Myocyte (in vitro differentiated cells): ENCODE measurements around the gene TGFBR2. TPM values are rescaled to one million over a fixed set of nuclear protein-coding genes. Genes with fewer than 3 reads are reported as not detected.

Source experiments
- DNase-seq: peaks from one replicate; pipeline ENCODE4 v3.0.0-alpha.2; 2012; ENCODE audit warnings: low read depth
- total RNA-seq: library from RNA; depleted of rRNA; stranded (reverse); fragments of >200 nt; gene quantifications from 2 replicates; pipeline ENCODE4 v1.2.3, GENCODE V29; 2014

TGFBR2 gene
- total RNA-seq, 1 donor from 2014 or later = 106 TPM

GRCh38 chr3:30600572-30600971 lies 5.8 kb upstream of the TGFBR2 start:
- no peak for DNase-seq

- peak; percentile 64 for DNase-seq
Measured at GRCh38 chr3:30602946-30603345, 3.5 kb upstream of the TGFBR2 start.

- no peak for DNase-seq
Measured at GRCh38 chr3:30604093-30604492, 2.3 kb upstream of the TGFBR2 start.

GRCh38 chr3:30604558-30604957 lies 1.8 kb upstream of the TGFBR2 start:
- no peak for DNase-seq

DNA sequence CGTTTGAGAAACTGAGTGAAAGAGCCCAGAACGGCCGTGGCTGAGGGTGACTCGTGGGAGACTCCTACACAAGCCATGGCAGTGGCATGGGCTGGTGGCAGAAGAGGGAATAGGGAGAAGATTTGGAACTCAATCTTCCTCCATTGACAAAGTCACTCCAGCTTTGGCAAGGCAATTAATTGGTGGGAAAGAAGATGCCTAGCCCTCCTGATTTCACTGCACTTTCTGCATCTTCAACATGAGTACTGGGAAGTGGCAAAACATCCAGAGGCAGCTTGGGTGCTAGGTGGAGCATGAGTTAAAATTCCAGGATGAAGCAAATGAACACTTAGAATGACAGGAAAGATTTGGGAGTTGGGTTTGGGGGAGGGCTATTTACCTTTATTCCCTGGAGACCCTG lies 1.4 kb upstream of the TGFBR2 start:
- no peak for DNase-seq

DNA sequence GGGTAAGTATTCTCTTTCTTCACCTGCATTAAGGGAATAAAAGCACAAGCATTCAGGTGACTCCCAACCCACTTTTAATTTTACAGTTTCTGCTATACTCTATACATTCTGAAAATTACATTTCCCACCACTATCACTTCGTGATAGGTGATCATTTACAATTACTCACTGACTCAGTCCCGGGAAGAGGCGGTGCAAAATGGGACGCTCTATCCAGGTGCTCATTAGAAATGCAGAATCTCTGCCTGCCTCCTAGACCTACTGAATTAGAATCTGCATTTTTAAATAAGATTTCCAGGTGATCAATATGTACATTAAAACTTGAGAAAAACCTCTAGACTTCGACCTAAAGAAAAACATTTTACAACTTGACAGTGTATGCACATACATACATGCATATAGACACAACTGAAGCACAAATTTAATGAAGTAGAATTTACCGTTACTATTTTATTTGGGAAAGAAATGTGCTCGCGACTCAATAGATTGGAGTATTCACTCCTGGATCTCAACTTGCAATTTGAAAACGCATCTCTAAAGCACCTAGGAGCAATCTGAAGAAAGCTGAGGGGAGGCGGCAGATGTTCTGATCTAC lies 598 bp upstream of the TGFBR2 start:
- DNase-seq = no peak

DNA sequence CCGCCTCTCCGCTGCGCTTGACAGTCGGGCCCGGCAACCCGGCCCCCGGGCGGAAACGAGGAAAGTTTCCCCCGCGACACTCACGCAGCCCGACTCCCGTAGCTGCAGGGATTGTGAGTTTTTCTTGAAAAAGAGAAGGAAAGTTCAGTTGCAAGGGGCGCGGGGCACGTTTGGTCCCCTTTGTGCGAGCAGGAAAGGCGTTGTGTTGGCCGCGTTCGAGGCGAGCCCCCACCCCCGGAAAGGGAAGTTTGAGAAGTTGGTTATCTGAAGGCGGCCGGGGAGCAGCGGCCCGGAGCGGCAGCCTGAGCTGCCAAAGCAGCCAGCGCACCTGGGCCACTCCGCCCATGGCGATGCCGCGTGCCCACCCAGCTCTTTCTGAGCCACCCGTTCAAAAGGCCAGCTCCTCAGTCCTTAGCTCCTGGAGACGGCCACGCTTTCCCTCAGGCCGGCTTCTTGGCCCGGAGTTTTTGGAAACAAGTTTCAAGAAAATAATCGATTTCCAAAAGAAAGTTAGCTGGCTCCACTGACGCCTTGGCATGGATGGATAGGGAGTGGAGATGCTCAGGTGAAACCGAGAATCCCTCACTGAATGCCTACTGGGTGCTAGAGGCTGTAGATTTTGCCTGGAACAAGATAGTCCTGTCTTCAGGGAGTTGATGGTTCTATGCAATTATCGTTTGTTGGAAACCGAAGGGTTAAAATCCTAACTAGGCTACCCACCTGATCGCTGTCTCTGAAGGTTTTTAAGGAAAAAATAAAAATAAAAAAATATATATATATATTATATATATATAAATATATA lies 832 bp downstream of the TGFBR2 start:
- peak; percentile 53 for DNase-seq

GRCh38 chr3:30608598-30608947 lies 2.2 kb downstream of the TGFBR2 start:
- DNase-seq = no peak

DNA sequence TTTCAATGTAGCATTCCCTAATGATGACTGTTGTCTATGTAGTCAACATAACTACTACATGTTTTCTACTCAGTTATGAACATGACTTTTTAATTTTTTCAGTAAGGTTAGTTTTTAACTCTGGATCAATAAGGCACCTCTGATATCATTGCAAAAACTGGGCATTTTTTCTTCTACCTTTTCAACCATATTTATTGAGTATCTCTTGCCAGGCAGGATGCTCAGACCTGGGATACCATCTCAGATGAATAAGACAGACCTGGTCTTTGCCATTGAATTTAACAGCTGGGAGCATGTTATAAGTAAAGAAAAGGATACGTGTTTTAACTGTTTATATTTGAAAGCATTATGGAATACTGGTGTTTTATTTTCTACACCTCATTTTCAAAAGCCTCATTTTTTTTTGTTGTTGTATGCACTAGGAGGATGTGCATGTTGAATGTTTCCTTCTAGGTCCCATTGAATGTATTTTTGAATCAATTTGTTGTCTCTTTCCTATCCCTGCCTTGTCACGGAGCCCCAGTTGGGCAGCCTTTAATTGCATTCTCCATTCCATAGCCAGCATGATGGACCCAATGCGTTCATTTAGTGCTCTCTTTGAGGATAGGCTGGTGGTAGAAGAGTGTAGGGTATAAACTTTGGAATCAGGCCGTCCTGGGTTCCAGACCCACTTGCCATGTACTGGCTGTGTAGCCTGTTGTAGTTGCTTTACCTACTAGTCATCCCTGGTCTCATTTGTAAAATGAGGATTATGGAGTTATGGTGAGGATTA lies 3.7 kb downstream of the TGFBR2 start:
- DNase-seq = no peak

DNA sequence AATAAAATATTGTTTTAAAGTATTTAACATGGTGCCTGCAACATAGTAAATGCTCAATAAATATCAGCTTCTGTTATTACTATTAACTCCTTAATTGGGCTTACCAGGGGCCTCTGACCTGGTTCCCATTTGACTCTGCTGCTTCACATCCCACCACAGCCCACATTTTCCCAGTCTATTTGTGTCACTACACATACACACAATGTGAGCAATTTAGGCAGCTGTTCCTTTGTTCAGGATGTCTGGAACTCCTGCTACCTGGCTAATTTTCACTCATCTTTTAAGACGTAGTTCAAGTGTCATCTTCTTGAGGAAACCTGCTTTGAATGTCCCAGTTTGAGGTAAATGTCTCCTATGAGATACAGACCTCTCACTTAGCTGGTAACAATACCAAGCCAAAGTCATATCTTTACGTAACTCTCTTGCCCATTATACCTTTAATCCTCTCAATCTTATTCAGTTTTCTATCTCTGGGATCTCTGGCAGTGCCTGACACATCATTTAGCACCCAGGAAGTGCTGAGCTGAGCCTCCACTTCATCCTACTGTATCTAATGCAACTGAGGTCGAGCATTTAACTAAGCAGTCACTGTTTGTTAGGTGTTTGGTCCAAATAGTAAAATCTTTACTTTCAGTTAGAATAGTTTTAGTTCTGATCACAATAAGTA lies 4.4 kb downstream of the TGFBR2 start:
- peak; percentile 64 for DNase-seq

DNA sequence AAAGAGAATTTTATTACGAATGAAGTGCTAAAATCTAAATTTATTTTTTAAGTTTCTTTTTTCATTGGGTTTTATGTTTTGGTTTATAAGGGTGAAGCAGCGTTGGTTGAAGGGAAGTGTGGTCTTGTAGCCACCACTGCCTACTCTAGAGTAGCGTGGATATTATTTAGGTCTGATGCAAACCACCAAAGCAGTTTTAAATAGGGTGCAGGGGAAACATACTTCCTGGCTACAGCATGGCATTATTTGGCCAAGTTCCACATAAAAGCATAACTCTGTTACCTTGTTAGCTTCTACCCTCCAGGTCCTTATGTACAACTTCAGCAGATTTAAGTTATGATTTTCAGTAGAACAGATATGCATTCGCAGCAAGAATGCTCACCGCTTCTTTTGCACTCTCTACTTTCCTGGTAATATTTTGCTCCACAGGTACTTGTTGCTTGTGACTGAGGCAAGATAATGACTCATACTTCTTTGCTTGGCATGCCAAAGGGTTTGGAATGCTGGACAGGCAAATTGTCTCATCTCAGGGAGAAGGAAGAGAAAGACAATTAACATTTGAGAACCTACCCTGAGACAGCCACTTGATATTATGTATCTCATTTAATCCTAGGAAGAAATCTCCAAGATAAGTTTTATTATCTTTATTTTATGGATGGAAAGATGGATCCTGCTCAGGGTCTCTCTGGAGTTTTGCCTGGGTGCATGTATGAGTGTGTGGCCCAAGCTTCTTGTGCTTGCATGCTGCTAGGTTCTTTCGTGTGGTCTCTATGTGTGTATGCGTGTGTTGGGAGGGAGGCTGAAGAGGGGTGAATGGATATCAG lies 5.4 kb downstream of the TGFBR2 start:
- DNase-seq = peak; percentile 50

DNA sequence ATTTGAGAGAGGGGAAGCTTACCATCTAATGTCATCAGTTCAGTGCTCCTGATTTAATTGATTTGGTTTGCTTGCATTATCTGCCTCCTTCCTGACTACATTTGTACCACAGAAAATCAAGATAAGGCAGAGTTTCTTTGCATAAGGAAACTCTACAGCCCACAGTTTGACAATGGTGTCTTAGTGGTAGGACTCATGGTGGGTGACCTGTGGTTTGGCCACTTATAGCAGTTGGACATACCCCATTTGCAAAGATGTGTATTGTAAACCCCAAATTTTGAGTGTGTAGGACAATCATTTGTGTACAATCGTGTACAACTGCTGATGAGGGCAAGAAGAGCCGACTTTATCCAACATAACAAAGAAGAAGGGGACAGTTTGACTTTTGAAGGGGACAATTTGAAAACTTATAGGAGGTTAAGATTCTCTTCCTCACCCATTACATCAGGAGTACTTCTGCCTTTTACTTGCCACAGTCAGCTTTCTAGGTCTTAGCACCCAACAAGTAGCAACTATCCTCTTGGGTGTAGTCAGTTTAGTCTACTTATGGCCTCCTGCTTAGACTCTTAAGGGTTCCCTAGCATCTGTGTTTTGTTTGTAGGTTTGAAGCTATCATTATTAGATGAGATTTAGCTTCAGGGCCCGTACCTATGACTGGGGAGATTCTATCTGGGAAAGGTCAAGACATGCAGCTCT lies 6.2 kb downstream of the TGFBR2 start:
- DNase-seq = no peak

DNA sequence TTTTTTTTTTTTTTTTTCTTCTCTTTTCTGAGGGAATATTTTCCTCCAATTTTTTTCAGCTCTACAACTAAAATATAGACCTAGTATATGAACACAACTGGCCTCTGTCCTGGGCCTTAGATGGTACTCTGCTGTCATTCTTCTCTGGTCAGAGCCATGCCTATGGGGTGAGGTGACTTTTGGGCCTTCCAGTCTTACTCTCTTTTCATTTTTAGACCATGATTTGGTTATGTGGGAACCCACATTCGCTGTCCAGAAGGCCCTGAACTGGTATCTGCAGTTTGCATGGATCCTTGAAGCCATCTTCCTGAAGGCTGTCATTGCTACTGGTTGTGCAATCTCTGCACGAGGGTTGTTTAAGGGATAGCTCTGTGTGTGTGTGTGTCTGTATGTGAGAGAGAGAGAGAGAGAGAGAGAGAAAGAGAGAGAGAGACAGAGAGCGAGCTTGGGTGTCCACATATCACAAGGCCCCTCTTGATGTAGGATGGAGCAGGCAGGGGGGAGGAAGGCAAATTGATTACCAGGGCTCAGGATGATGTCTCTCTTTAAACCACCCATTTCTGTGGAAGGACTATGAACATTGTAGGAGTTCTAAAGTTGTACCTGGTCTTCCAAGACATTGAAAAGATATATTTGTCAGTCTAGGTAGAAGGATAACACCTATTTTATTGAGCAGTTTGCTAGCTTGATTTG lies 6.9 kb downstream of the TGFBR2 start:
- peak; percentile 67 for DNase-seq

GRCh38 chr3:30614373-30614772 lies 8.0 kb downstream of the TGFBR2 start:
- no peak for DNase-seq

- DNase-seq = no peak
Measured at GRCh38 chr3:30614943-30615342, 8.5 kb downstream of the TGFBR2 start.

- DNase-seq = no peak
Measured at GRCh38 chr3:30615615-30616346, 9.4 kb downstream of the TGFBR2 start.

- DNase-seq = no peak
Measured at GRCh38 chr3:30616347-30617027, 10.1 kb downstream of the TGFBR2 start.

DNA sequence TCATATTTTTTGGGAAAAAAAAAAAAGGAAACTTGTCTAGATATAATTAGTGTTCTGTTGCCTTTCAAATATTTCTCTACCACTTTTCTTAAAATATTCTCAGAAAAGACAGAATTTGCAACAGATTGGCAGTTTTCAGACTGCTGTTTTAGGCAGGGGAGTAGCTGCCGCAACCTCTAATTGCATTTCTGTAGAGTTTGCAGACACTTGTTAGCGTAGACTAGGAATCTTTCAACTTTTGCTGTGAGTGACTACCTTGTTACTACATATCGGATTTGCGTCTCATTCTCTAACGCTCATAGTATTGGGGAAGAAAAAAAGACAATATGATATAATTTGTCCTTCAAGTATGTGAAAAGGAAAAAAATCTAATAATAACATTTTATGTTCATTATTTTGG lies 10.7 kb downstream of the TGFBR2 start:
- no peak for DNase-seq
